ENCODE data around the gene TSLP.
A peak's percentile ranks its signal among the peaks of the same experiment; 100 is the strongest.

Gene TSLP

GRCh38 chr5:111116550-111116949 is 45.0 kb downstream of the TSLP start:
- no peak for TF ChIP-seq CTCF (IDR thresholded peaks at IDR 0.05)
- no peak overlapping the region for H3K27ac Mint-ChIP-seq

GRCh38 chr5:111117136-111117535 is 45.6 kb downstream of the TSLP start:
- Mint-ChIP-seq H3K4me3 (no peak overlapping the region), H3K27ac (peak overlapping the region; percentile 4), H3K4me1 (no peaks in the 10 kb centered on the region), H3K27me3 (ENCODE audit: low read depth, poor library complexity) (no peaks in the 10 kb centered on the region), H3K9me3 (no peaks in the 10 kb centered on the region), H3K36me3 (ENCODE audit: low read depth) (peaks cover 45% of the 10 kb centered on the region)
- no peak for TF ChIP-seq CTCF (IDR thresholded peaks at IDR 0.05)
- DNase-seq = no peak

More at GRCh38 chr5:111116550-111116949, 45.0 kb downstream of the TSLP start:
- Mint-ChIP-seq H3K4me3 (no peak overlapping the region), H3K36me3 (ENCODE audit: low read depth) (peaks cover 42% of the 10 kb centered on the region), H3K4me1 (no peaks in the 10 kb centered on the region), H3K9me3 (no peaks in the 10 kb centered on the region), H3K27me3 (ENCODE audit: low read depth, poor library complexity) (no peaks in the 10 kb centered on the region)
- DNase-seq = no peak

- Mint-ChIP-seq H3K9me3 (no peaks in the 10 kb centered on the region), H3K4me3 (no peak overlapping the region), H3K27me3 (ENCODE audit: low read depth, poor library complexity) (no peaks in the 10 kb centered on the region), H3K36me3 (ENCODE audit: low read depth) (peaks cover 42% of the 10 kb centered on the region), H3K27ac (no peak overlapping the region), H3K4me1 (no peaks in the 10 kb centered on the region)
- no peak for DNase-seq
- TF ChIP-seq CTCF (IDR thresholded peaks at IDR 0.05) = no peak
Measured at GRCh38 chr5:111119221-111119620, 47.7 kb downstream of the TSLP start.

GRCh38 chr5:111119856-111120255 is 48.3 kb downstream of the TSLP start:
- TF ChIP-seq CTCF (IDR thresholded peaks at IDR 0.05) = no peak
- H3K9me3 Mint-ChIP-seq = no peaks in the 10 kb centered on the region
- no peaks in the 10 kb centered on the region for H3K27me3 Mint-ChIP-seq (ENCODE audit: low read depth, poor library complexity)
- no peak for DNase-seq
- H3K36me3 Mint-ChIP-seq (ENCODE audit: low read depth) = peaks cover 44% of the 10 kb centered on the region
- H3K4me1 Mint-ChIP-seq = no peaks in the 10 kb centered on the region
- H3K27ac Mint-ChIP-seq = no peak overlapping the region
- no peak overlapping the region for H3K4me3 Mint-ChIP-seq

- Mint-ChIP-seq H3K27ac (peak overlapping the region; percentile 38), H3K4me1 (no peaks in the 10 kb centered on the region), H3K4me3 (no peak overlapping the region), H3K27me3 (ENCODE audit: low read depth, poor library complexity) (no peaks in the 10 kb centered on the region), H3K36me3 (ENCODE audit: low read depth) (peaks cover 44% of the 10 kb centered on the region), H3K9me3 (no peaks in the 10 kb centered on the region)
- TF ChIP-seq CTCF (IDR thresholded peaks at IDR 0.05) = no peak
- no peak for DNase-seq
Measured at GRCh38 chr5:111120911-111121310, 49.4 kb downstream of the TSLP start.

- Mint-ChIP-seq H3K27me3 (ENCODE audit: low read depth, poor library complexity) (no peaks in the 10 kb centered on the region), H3K36me3 (ENCODE audit: low read depth) (peaks cover 54% of the 10 kb centered on the region), H3K9me3 (no peaks in the 10 kb centered on the region), H3K4me3 (no peak overlapping the region), H3K27ac (no peak overlapping the region), H3K4me1 (no peaks in the 10 kb centered on the region)
- no peak for TF ChIP-seq CTCF (IDR thresholded peaks at IDR 0.05)
- no peak for DNase-seq
Measured at GRCh38 chr5:111121926-111122325, 50.4 kb downstream of the TSLP start.
